SU-DHL-6 (cell line): ENCODE results near the gene KRT77.

Experiments
- H2AFZ ChIP-seq: fragments of 200-600 bp; sonication (generic); 2 replicates; pipeline ENCODE4 v1.6.1; 2014; ENCODE audit warnings: low read depth, mild to moderate bottlenecking, moderate library complexity, mixed read lengths, antibody characterized with exemption, low read length; ENCODE audit not compliant: severe bottlenecking
- H3F3A ChIP-seq: fragments of 200-600 bp; shearing (Covaris generic); 2 replicates; pipeline ENCODE4 v1.6.0; 2016; ENCODE audit warnings: antibody characterized with exemption, mild to moderate bottlenecking; ENCODE audit not compliant: insufficient read depth
- H3K27ac ChIP-seq: fragments of 200-600 bp; sonication (generic); 2 replicates; pipeline ENCODE4 v1.5.1; 2016; ENCODE audit warnings: low read depth, mild to moderate bottlenecking, low read length, moderate library complexity, mixed read lengths
- H3K27me3 ChIP-seq: fragments of 200-600 bp; sonication (generic), shearing (Covaris generic); 2 replicates; pipeline ENCODE4 v1.6.0; 2014; ENCODE audit warnings: mild to moderate bottlenecking, low read length
- H3K36me3 ChIP-seq: fragments of 200-600 bp; sonication (generic); 2 replicates; pipeline ENCODE4 v1.6.1; 2014; ENCODE audit warnings: mild to moderate bottlenecking, low read length, mixed read lengths
- H3K4me2 ChIP-seq: fragments of 300-600, 200-600 bp; shearing (Covaris generic), sonication (generic); 2 replicates; pipeline ENCODE4 v1.6.0; 2014; ENCODE audit warnings: low read length, low read depth, mild to moderate bottlenecking; ENCODE audit not compliant: poor library complexity, severe bottlenecking
- H3K4me3 ChIP-seq: fragments of 200-600 bp; sonication (generic); 2 replicates; pipeline ENCODE4 v1.5.1; 2014; ENCODE audit warnings: antibody characterized with exemption, low read length, mild to moderate bottlenecking, mixed read lengths; ENCODE audit not compliant: insufficient read depth, poor library complexity, severe bottlenecking
- H3K79me2 ChIP-seq: fragments of 200-600 bp; sonication (generic); 2 replicates; pipeline ENCODE4 v1.6.1; 2014; ENCODE audit warnings: mild to moderate bottlenecking, low read length, moderate library complexity; ENCODE audit not compliant: insufficient read depth
- H3K9ac ChIP-seq: fragments of 200-600 bp; sonication (generic); 2 replicates; pipeline ENCODE4 v1.7.0; 2014; ENCODE audit warnings: mild to moderate bottlenecking, low read length
- H3K9me2 ChIP-seq: fragments of 200-600 bp; sonication (generic); replicated peaks from 2 replicates; pipeline ENCODE4 v1.6.1; 2014; ENCODE audit warnings: low read length; ENCODE audit not compliant: insufficient read depth
- H3K9me3 ChIP-seq: fragments of 200-600 bp; sonication (generic); 2 replicates; pipeline ENCODE4 v1.6.1; 2014; ENCODE audit warnings: low read length, mixed read lengths; ENCODE audit not compliant: insufficient read depth
- H4K20me1 ChIP-seq: fragments of 200-600 bp; sonication (generic); 2 replicates; pipeline ENCODE4 v1.6.1; 2014; ENCODE audit warnings: low read depth, mild to moderate bottlenecking, antibody characterized with exemption, low read length, moderate library complexity, mixed read lengths
- CTCF ChIP-seq: fragments of 200-600 bp; sonication (generic); IDR thresholded peaks from one replicate; pipeline ENCODE4 v1.5.1; 2017; ENCODE audit warnings: antibody characterized with exemption, mild to moderate bottlenecking, low read length, moderate library complexity; ENCODE audit not compliant: insufficient read depth, poor library complexity, severe bottlenecking
- EZH2phosphoT487 ChIP-seq: fragments of 200-600 bp; sonication (generic), shearing (Covaris generic); conservative IDR thresholded peaks from 2 replicates; pipeline ENCODE4 v1.6.1; 2018; ENCODE audit warnings: mild to moderate bottlenecking, antibody characterized with exemption, low read length, moderate library complexity, mixed read lengths

Gene KRT77

GRCh38 chr12:52720365-52720886 lies 17.1 kb upstream of the KRT77 start:
- Histone ChIP-seq H3K9ac (no peak overlapping the region), H3K27me3 (no peaks in the 10 kb centered on the region), H3K4me2 (no peak overlapping the region), H3K4me3 (no peak overlapping the region), H2AFZ (no peak overlapping the region), H3K9me2 (no peaks in the 10 kb centered on the region), H3K27ac (no peak overlapping the region), H3K9me3 (no peaks in the 10 kb centered on the region), H3K36me3 (no peaks in the 10 kb centered on the region), H3F3A (no peaks in the 10 kb centered on the region), H4K20me1 (no peaks in the 10 kb centered on the region), H3K79me2 (no peaks in the 10 kb centered on the region)
- TF ChIP-seq CTCF (no peak), EZH2phosphoT487 (no peak)

GRCh38 chr12:52716061-52716460 lies 12.7 kb upstream of the KRT77 start:
- no peak overlapping the region for H3K4me3 ChIP-seq
- H3K27me3 ChIP-seq = no peaks in the 10 kb centered on the region

GRCh38 chr12:52715416-52715815 lies 12.1 kb upstream of the KRT77 start:
- no peak overlapping the region for H3K4me3 ChIP-seq

More at GRCh38 chr12:52716061-52716460, 12.7 kb upstream of the KRT77 start:
- H3K27ac ChIP-seq = no peak overlapping the region
- H3K36me3 ChIP-seq = no peaks in the 10 kb centered on the region
- H3K9ac ChIP-seq = no peak overlapping the region
- no peak overlapping the region for H3K4me2 ChIP-seq
- no peaks in the 10 kb centered on the region for H3K79me2 ChIP-seq
- H2AFZ ChIP-seq = no peak overlapping the region
- no peak for TF ChIP-seq EZH2phosphoT487
- TF ChIP-seq CTCF = no peak
- H3F3A ChIP-seq = no peaks in the 10 kb centered on the region
- no peaks in the 10 kb centered on the region for H4K20me1 ChIP-seq
- H3K9me3 ChIP-seq = no peaks in the 10 kb centered on the region
- H3K9me2 ChIP-seq = no peaks in the 10 kb centered on the region

GRCh38 chr12:52714887-52715281 lies 11.6 kb upstream of the KRT77 start:
- no peaks in the 10 kb centered on the region for H3K27me3 ChIP-seq
- H3K27ac ChIP-seq = no peak overlapping the region
- no peaks in the 10 kb centered on the region for H3F3A ChIP-seq
- no peaks in the 10 kb centered on the region for H3K36me3 ChIP-seq
- no peak overlapping the region for H3K4me3 ChIP-seq
- no peak overlapping the region for H2AFZ ChIP-seq
- H3K4me2 ChIP-seq = no peak overlapping the region
- H3K9ac ChIP-seq = no peak overlapping the region
- no peaks in the 10 kb centered on the region for H3K9me3 ChIP-seq
- H3K79me2 ChIP-seq = no peaks in the 10 kb centered on the region
- TF ChIP-seq EZH2phosphoT487 = no peak
- no peak for TF ChIP-seq CTCF
- no peaks in the 10 kb centered on the region for H3K9me2 ChIP-seq
- no peaks in the 10 kb centered on the region for H4K20me1 ChIP-seq

More at GRCh38 chr12:52715416-52715815, 12.1 kb upstream of the KRT77 start:
- H3K4me2 ChIP-seq = no peak overlapping the region
- H3K36me3 ChIP-seq = no peaks in the 10 kb centered on the region
- no peaks in the 10 kb centered on the region for H3K9me3 ChIP-seq
- H3K9ac ChIP-seq = no peak overlapping the region
- H2AFZ ChIP-seq = no peak overlapping the region
- H3K9me2 ChIP-seq = no peaks in the 10 kb centered on the region
- H3K27me3 ChIP-seq = no peaks in the 10 kb centered on the region
- no peak overlapping the region for H3K27ac ChIP-seq
- no peak for TF ChIP-seq EZH2phosphoT487
- no peaks in the 10 kb centered on the region for H3K79me2 ChIP-seq
- no peaks in the 10 kb centered on the region for H3F3A ChIP-seq
- no peaks in the 10 kb centered on the region for H4K20me1 ChIP-seq
